Activated T-cell treated with anti-CD3 and anti-CD28 coated beads for 1 hour (primary cell): Measurements from ENCODE around the gene SCGB3A1.

Experiments
- DNase-seq: peaks from one replicate; pipeline ENCODE4 v3.0.0-alpha.2; 2020; ENCODE audit warnings: low read depth

SCGB3A1 gene

DNA sequence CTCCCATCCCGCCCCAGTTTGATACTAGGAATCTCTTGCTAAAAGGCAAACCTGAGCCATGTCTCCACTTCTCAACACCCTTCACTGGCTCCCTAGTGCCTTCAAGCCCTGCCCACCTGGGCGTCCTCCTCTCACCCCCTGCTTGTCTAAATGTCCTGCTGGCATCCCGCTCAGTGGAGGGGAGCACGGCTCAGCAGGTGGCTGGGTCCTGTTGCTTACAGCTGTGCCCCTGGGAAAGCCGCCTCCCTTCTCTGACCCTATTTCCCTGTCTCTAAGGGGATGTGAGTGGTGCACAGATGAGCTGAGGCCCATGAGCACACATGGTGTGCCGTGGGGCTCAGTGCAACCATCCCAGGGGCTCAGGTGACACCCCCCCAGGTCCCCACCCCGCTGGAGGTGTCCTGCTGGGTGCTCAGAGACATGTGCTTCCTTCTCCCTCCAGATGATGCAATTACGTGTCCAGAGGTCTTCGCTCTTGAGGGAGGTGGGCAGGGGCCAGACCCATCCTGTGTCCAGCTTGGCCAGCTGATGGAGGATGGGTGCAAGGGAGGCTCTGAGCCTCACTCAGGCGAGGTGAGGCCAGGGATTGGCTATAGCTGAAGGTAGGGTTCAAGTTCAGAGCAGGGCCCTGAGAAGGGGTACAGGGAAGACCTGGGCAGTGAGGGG, 34.0 kb upstream of the SCGB3A1 start:
- DNase-seq = no peak

GRCh38 chr5:180624587-180624986, 33.3 kb upstream of the SCGB3A1 start:
- no peak for DNase-seq

- no peak for DNase-seq
Measured at GRCh38 chr5:180623844-180624243, 32.5 kb upstream of the SCGB3A1 start.

DNA sequence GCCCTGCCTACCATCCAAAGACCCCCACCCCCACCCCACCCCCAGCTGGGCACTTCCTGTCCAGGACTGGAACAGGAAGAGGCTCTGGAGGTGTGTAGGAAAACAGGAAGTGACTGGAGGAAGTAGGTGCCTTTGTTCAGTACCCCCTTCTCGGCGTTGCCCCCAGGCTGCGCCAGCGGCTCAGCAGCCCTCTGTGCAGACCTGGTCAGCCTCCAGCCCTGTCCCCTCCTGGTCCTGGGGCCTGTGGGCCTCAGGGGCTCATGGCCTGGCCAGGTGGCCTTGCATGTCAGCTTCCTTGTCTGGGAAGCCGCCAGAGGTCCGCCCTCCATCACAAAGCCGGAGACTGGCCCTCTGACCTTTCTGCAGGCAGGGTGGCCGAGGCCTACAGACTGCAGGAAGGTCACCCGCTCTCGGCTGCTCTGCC, 32.1 kb upstream of the SCGB3A1 start:
- no peak for DNase-seq

GRCh38 chr5:180622910-180623309, 31.6 kb upstream of the SCGB3A1 start:
- DNase-seq = no peak

GRCh38 chr5:180621311-180621710, 30.0 kb upstream of the SCGB3A1 start:
- no peak for DNase-seq

GRCh38 chr5:180620014-180620413, 28.7 kb upstream of the SCGB3A1 start:
- DNase-seq = no peak

DNA sequence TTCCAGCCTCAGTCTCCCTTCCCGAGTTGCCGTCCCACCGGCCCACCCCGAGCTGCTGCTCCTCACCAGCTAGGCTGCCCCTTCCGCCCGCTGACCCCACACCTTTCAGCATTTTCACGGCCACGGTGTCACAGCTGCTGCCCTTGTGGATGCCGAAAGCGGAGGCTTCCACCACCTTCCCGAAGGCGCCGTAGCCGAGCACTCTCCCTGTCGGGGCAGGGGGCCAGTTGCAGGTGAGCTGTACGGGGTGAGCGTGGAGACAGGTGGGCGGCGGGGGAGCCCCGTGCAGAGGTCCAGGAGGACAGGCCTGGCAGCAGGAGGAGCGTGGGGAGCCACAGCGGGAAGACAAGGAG, 28.2 kb upstream of the SCGB3A1 start:
- DNase-seq = no peak

DNA sequence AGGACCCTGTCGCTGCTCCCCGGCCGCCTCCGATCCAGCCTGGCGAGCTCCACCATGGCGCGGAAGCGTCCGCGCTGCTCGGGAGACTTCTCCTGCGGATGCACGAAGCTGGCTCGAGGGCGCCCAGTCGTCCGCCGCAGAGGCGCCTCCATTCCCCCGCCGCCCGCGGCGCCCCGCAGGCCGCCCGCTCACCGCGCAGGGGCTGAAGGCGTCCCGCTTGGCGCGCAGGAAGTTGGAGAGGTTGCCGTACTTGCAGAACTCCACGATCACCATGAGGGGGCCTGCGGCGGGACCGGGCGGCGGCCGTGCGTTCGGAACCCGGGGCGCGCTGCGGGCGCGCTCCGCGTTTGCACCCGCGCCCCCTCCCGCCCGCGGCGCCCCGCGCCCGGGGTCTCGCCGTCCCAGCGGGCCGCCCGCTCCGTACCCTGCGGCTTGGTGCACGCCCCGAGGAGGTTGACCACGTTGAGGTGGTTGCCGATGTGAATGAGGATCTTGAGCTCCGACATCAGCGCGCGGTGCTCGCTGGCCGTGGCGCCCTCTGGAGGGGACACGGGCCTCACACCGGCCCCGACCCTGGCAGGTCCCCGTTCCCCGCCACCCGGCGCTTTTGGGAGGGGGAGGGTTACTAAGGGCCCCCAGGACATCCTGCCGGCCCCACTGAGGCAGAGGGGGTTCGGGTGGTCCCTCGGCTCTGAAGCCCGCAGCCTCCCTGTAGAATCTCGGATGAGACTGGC, 27.7 kb upstream of the SCGB3A1 start:
- DNase-seq = peak; percentile 13

DNA sequence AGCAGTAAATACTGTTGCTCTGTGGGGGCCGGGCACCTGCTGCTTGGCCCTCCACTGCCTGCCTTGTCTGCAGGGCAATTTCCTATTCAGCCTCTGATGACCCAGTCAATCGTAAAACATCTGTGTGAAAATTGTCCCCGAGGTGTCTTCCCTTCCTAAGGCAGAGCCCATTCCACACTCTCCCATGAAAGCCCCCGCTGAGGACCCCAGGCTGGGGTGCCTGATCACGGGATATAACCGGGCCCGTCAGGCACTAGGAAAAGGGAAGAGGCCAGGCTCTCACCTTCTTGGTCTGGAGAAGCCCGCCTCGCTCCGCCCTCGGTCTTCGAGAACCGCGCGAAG, 27.2 kb upstream of the SCGB3A1 start:
- DNase-seq = no peak

DNA sequence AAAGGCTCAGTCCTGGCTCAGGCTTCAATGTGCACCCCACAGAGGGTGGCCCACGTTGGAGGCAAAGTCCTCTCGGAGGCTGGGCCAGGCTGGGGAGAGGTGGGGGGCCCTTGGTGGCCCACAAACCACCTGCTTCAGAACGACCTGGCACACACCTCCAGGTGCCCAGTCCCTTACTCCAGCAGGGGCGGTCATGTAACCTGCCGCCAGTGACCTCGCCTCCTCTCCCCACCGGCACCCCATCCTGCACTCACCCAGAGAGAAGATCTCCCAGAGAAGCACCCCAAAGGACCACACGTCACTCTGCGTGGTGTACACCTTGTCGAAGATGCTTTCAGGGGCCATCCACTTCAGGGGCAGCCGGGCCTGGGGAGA, 22.5 kb upstream of the SCGB3A1 start:
- no peak for DNase-seq

DNA sequence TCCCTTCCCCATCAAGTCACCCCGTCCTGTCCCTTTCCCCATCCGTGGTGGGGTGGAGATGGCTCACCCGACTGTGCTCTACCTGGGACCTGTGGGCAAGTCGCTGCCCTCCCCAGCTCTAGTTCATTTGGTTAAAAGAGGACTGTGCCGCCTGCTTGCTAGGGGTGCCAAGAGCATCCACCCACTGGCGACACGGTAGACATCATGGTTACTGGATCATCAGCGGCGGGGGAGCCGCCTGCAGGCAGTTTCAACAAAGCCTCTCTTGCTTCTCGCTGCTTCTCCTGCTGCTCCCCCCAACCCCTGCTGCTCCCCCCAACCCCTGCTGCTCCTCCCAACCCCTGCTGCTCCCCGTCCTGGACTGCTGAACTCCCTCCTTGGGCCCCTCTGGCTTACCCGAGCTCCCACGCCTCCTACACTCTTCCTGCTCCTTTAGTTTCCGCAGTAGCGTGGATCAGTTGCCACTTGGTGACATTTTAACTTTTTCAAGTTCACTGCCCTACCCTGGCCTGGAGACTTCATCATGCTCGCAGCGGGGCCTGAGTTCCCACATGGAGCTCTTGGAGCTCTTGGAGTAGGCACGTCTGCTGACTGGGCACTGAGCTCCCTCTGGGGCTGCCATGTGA, 22.0 kb upstream of the SCGB3A1 start:
- DNase-seq = no peak

DNA sequence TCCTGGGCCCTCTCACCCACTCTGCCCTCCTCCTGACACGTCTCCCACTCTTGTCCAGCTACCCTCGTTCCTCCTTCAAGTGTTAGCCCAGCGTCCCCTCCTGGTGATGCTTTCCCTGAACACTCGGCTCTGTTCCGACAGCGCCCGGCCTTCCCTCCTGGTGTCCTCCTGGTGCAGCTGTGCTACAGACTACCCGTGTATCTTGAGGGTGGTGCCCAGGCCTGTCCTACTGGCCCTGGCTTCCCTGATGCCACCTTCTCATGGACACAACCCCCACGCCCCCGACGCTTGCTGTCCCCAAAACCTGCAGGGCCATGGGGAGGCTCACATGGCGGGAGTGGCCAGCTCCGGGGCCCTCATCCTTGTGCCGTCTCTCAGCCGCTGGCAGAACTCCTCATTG, 21.4 kb upstream of the SCGB3A1 start:
- no peak for DNase-seq

DNA sequence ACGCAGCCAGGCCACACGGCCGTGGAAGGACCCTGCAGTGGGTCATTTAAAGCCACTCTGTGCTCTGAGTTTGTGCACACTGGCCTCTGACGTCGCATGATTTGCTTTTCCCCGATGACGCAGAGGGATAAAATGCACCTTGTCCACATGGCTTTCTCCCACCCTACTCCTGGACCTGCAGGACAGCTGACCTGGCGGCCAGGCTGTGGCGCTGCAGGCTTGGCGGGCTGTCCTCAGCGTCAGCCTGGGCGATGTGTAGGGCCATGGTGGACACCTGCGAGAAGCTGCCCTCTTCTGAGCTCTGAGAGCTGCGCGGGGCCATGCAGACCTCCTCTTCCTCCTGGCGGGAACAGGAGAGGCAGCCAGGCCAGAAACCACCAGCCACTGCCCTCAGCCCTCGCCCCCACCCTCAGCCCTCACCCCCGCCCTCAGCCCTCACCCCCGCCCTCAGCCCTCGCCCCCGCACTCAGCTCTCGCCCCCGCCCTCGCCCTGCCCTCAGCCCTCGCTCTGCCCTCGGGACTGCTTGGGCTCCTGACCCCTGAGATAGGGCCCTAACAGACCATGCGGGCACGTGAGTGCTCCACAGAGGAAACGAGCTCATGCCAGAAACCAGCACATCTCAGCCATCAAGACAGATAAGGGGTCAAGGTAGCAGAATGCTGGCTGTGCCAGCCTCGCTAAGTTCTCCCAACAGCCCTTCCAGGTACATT, 20.0 kb upstream of the SCGB3A1 start:
- DNase-seq = no peak

DNA sequence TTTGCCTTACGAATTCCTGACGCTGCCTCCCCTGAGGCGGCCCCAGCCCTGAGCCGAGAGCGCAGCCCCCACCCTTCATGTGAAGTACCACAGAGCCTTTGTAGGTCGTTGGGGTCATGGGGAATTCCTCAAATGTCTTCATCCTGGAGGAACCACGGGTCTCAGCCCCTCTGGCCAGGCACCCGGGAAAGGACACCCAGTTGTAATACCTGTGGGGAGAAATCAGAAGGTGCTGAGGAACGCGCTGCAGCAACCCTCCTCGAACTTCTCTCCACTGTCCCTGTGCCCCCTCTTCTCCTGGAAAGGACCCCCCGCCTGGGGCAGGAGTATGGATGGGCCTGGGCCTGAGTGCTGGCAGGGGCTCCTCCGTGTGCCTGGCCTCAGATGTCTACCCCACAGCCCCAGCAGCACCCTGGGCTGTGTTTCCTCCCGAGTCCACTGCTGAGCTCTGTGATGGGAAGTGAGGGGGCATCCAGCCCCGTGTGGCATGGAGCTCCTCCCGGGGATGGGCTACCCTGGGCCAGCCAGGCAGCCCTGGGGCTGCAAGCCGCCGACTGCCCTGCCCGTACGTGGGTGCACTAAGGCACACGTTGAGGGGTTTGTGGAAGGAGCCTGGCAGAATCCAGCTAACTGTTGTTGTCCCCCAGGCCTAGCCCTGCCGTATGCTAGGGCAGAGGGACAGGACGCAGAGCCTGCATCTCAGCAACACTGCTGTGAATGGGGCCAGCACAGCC, 18.7 kb upstream of the SCGB3A1 start:
- no peak for DNase-seq

DNA sequence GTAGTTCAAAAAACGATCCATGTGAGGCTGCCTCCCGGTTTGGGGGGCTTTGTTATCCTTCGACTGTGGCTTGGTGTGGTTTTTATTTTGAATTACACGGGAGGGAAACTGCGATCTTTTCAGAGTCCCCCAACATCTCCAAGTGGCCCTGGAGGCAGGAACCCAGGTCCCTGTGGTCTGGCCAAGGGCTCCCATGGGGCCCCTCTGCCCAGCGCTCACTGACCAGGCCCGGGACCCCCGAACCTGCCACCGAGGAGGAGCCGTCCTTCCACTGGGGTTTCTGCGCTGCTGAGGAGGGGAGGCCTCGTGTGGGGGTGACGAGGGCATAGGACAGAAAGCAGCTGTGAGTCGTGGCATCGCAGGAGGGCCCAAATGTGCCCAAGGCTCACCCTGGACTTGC, 18.1 kb upstream of the SCGB3A1 start:
- no peak for DNase-seq

GRCh38 chr5:180608572-180609310, 17.4 kb upstream of the SCGB3A1 start:
- DNase-seq = no peak

DNA sequence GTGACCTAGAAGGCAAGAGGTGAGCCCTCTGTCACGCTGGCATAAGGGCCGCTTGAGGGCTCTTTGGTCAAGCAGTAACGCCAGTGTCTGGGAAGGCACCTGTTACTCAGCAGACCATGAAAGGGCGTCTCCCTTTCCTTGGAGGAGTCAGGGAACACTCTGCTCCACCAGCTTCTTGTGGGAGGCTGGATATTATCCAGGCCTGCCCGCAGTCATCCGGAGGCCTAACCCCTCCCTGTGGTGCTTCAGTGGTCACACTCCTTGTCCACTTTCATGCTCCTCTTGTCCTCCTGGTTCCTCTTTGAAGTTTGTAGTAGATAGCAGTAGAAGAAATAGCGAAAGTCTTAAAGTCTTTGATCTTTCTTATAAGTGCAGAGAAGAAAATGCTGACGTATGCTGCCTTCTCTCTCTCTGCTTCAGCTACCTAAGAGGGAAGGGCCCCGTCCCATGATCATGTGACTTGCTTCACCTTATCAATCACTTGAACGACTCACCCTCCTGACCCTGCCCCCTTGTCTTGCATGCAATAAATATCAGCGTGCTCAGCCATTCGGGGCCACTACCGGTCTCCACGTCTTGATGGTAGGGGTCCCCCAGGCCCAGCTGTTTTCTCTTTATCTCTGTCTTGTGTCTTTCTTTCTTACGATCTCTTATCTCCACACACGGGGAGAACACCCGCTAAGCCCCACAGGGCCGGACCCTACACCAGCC, 16.7 kb upstream of the SCGB3A1 start:
- no peak for DNase-seq

DNA sequence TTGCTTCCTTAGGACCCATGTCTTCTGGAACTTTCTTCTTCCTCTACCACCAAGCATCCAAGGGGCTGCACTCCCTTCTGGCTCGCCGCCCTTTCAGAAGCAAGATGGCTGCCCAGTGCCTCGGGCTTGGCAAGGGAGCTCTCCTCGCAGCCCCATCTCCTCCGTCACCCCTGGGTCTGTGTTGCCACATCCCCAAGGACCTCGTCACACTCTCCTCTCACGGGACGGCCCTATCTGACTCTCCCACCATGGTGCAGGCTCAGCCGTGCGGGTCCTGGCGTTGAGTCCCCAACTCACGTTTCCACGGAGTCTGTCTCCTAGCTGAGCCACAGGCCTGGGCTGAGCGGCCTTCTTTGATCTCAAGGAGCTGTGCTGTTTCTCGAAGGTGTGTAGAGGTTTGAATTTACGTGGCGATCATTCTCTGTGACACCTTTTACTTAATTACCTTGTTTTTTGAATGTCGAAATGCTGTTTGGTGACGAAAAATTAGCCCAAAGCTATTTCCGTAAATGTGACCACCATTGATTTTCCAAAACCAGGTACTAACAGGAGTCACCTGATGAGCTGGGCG, 15.0 kb upstream of the SCGB3A1 start:
- no peak for DNase-seq

DNA sequence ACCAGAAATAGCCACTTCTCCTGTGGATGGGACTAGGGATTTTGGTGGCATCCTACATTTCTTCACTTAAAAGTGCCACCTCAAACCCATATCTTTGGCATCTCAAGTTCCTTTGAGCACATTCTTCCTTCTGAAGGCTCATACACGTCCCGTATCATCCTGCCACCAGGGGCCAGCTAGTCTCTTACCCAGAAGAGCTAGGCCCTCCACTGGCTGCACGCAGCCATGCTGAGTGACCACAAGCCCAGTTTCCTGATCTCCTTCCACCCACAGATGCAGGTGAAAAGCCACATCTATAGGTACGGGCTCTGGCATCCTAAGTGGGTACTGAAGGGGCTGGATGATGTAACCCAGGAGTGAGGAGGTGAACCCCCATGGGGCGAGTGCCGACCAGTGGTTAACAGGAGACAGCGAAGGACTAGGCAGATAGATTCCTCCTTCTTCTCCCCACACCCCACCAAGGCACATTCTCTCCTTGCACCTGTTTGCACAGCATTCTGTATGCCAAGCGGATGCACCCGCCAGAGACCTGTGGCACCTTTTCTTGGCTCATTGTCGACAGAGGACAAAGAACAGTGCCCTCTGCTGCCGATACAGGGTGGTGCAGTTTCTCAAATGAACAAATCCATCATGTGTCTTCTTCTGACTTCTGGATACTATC, 14.4 kb upstream of the SCGB3A1 start:
- peak; percentile 50 for DNase-seq
